LNCAP (cell line): ENCODE data around the gene CHRNA1.

Experiments
- TF ChIP-seq, protein P1 (sequence below): fragments of 450-650 bp; IDR thresholded peaks from 2 replicates; pipeline ENCODE4 v1.5.1; 2017; ENCODE audit warnings: mild to moderate bottlenecking

The CHRNA1 gene

DNA sequence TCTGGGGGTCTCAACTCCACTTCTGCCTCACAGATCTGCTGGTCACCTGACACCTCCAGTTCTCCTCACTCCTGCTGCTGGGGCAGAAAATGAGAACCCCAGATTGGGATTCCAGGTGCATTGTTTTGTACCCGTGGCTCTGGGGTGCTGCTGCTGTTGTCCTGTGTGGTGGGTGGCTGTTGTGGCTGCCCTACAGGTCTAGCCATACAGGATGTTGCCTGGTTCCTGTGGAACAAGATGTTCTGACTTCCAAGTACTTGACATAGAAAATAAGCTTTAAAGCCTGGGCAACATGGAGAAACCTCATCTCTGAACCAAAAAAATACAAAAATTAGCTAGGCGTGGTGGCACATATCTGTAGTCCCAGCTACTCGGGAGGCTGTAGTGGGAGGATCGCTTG lies 38.1 kb downstream of the CHRNA1 start:
- TF ChIP-seq, protein P1, sequence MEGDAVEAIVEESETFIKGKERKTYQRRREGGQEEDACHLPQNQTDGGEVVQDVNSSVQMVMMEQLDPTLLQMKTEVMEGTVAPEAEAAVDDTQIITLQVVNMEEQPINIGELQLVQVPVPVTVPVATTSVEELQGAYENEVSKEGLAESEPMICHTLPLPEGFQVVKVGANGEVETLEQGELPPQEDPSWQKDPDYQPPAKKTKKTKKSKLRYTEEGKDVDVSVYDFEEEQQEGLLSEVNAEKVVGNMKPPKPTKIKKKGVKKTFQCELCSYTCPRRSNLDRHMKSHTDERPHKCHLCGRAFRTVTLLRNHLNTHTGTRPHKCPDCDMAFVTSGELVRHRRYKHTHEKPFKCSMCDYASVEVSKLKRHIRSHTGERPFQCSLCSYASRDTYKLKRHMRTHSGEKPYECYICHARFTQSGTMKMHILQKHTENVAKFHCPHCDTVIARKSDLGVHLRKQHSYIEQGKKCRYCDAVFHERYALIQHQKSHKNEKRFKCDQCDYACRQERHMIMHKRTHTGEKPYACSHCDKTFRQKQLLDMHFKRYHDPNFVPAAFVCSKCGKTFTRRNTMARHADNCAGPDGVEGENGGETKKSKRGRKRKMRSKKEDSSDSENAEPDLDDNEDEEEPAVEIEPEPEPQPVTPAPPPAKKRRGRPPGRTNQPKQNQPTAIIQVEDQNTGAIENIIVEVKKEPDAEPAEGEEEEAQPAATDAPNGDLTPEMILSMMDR: no peak

DNA sequence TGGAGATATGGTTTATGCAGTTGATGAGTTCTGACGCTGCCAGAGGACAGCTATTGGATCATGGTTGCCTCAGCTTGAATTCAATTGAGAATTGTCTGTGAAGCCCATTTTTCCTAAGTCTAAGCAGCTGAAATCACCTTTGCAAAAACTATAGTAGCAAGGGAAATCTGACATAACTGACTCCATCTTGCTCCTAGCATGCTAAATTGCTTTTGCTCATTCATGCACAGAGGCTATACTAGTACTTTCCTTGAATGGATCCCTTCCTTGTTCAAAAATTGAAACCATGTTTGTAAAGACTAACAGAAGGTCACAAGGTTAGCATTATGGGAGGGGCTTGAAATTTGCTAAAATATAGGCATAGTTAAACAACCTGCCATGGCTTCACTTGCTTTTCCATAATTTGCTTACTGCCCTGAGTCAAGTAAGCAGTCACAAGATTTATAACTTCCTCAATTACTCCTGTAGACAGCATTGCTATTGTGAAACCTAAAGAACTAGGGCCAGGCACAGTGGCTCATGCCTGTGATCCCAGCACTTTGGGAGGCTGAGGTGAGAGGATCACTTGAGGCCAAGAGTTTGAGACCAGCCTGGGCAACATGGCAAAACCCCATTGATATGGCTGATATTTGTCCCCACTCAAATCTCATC lies 41.2 kb downstream of the CHRNA1 start:
- TF ChIP-seq, protein P1: no peak

DNA sequence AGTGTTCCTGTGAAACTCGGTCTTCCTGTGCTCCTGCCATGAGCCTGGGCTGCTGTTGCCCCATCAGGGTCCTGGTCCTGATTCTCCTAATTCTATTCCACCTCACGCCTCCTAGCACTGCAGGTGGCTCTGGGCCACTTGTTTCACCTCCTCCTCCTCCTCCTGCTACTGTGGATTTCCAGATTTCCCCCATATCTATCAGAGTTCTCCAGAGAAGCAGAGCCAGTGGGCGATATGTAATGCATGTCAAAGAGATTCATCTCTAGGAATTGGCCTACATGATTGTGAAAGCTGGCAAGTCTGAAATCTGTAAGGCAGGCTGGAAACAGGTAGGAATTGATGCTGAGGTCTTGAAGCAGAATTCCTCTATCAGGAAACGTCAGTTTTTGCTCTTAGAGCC lies 45.3 kb downstream of the CHRNA1 start:
- TF ChIP-seq, protein P1: no peak

DNA sequence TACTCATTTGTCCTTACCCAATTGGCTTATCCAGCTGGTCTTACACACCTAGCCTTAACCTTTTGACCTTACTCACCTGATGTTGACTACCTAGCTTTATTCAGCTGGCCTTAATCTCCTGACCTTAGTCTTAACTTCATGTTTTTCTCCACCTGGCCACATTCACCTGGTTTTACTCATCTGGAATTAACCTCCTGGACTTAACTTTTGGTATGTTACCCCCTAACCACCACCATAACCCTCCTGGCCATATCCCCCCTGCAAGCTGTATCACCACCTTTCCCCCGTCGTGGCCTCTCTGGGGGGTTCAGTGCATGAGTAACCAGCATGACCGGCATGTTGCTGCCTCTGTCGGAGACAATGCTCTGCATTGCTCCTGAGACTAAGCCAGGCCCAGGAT lies 45.7 kb downstream of the CHRNA1 start:
- TF ChIP-seq, protein P1: no peak

DNA sequence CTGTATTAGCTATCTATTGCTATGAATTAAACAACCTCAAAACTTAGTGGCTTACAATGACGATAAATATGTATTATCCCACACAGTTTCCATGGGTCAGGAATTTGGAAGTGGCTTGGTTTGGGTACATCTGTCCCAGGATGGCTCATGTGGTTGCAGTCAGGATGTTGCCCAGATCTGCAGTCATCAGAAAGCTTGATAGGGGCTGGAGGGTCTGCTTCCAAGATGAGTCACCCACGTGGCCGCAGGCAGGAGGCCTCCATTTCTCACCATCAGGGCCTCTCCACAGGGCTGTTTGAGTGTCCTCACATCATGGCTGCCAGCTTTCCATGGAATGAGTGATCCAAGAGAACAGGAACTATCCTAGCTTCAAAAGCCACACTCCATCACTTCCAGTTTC lies 46.4 kb downstream of the CHRNA1 start:
- TF ChIP-seq, protein P1: no peak

DNA sequence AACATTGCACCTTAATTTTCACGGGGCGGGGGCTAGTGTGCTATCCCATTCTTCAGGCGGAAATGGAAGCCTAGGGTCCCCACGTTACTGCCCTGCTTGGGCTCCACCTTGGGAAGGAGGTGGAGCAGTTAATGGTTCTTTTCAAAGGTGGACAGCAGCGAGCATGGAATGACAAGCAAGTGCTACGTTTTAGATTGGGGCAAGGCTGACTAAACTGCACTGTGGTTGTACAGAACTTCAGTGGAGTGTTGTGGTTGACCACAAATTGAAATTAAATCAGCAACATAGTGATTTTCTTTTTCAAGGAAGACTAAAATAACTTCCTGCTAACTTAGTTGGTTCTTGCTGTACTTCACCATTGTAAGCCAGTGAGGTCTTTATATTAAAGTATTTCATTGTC lies 47.0 kb downstream of the CHRNA1 start:
- TF ChIP-seq, protein P1: no peak

DNA sequence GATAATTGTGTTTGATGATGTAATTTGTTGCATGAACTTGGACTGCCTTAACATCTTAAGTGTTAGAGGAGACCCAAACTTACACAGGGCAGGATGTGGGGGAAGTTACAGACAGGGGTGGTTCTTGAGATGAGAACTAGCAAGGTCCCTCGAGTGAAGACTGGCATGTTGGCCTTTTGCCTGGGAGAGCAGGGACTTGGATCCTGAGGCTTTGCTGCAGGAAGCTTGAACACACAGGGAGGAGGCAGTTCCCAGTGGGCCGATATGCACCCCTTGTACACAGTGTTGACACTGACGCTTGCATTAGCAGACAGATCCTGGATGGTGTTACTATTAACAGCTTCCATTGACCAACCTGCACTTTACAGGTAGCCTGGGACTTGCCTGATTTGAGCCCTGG lies 47.5 kb downstream of the CHRNA1 start:
- TF ChIP-seq, protein P1: no peak

DNA sequence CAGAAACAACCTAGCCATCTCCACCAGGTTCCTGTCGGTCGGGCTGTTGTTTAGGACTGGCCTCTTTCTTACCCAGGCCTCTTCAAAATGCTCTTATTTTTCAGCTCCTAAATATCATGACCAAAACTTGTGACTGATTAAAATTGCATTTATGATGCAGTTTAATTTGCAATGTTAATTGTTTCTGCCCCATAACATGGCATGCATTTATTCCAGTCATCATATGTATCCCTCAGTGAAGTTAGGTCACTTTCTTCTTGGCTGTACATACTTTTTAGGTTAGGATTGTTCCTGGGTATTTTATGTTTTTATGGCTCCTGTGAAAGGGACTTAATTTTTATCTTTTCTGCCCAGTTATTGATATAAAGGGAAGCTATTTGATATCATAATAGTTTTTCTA lies 50.6 kb downstream of the CHRNA1 start:
- TF ChIP-seq, protein P1: no peak
